BE2C (cell line): Measurements from ENCODE around the gene NFKBIE.

Experiments
- DNase-seq: peaks from one replicate; pipeline ENCODE4 v3.0.0-alpha.2; 2020
- H3K27me3 ChIP-seq: fragments of 250-450 bp; sonication (Bioruptor Pico); 2 replicates; pipeline ENCODE4 v1.5.1; 2020; ENCODE audit warnings: mild to moderate bottlenecking
- H3K36me3 ChIP-seq: fragments of 250-450 bp; sonication (Bioruptor Pico); 2 replicates; pipeline ENCODE4 v1.5.1; 2020; ENCODE audit warnings: mild to moderate bottlenecking
- H3K4me1 ChIP-seq: fragments of 250-450 bp; sonication (Bioruptor Pico); 2 replicates; pipeline ENCODE4 v1.5.1; 2020
- H3K4me3 ChIP-seq: 2 replicates; pipeline ENCODE4 v1.5.1; 2011; ENCODE audit warnings: low read depth, low read length
- H3K9me3 ChIP-seq: fragments of 250-450 bp; sonication (Bioruptor Pico); 2 replicates; pipeline ENCODE4 v1.5.1; 2020
- CTCF ChIP-seq: IDR thresholded peaks from 2 replicates; pipeline ENCODE4 v1.5.1; 2012; ENCODE audit warnings: mild to moderate bottlenecking, low read depth, low read length

NFKBIE gene

GRCh38 chr6:44224029-44224964 is 41.1 kb downstream of the NFKBIE start:
- H3K27me3 ChIP-seq: no peaks in the 10 kb centered on the region
- H3K4me3 ChIP-seq: peak overlapping the region; percentile 69
- TF ChIP-seq CTCF: 0 out of 2 replicates have a peak, but pooled peaks have one; percentile 22
- H3K4me1 ChIP-seq: peaks cover 32% of the 10 kb centered on the region
- DNase-seq: peak; percentile 51
- H3K36me3 ChIP-seq: peaks cover 9% of the 10 kb centered on the region; the same call in 1 of the 2 replicates
- no peaks in the 10 kb centered on the region for H3K9me3 ChIP-seq

GRCh38 chr6:44223319-44224028 is 41.9 kb downstream of the NFKBIE start, which contains the start of gene SLC29A1:
Gene SLC29A1, plus strand, starts transcription at chr6:44223595. Its CDS starts 3,719 bp downstream, at chr6:44227314.
- peak within 1 kb of the TSS; percentile 69 for H3K4me3 ChIP-seq
- H3K4me1 ChIP-seq: peaks cover 33% of the 10 kb centered on the region
- H3K27me3 ChIP-seq: no peaks in the 10 kb centered on the region
- H3K36me3 ChIP-seq: peaks cover 4% of the 10 kb centered on the region; the same call in 1 of the 2 replicates
- no peak for TF ChIP-seq CTCF
- peak; percentile 92 for DNase-seq
- H3K9me3 ChIP-seq: no peaks in the 10 kb centered on the region

GRCh38 chr6:44222486-44223318 is 42.6 kb downstream of the NFKBIE start:
- H3K36me3 ChIP-seq: no peaks in the 10 kb centered on the region; the same call in 1 of the 2 replicates
- peaks cover 33% of the 10 kb centered on the region for H3K4me1 ChIP-seq
- no peak for DNase-seq
- H3K4me3 ChIP-seq: peak overlapping the region; percentile 54
- H3K27me3 ChIP-seq: no peaks in the 10 kb centered on the region
- TF ChIP-seq CTCF: no peak
- no peaks in the 10 kb centered on the region for H3K9me3 ChIP-seq

- Histone ChIP-seq H3K9me3 (no peaks in the 10 kb centered on the region), H3K4me3 (peak overlapping the region; percentile 15), H3K27me3 (no peaks in the 10 kb centered on the region), H3K36me3 (no peaks in the 10 kb centered on the region; the same call in 1 of the 2 replicates), H3K4me1 (peaks cover 37% of the 10 kb centered on the region)
- TF ChIP-seq CTCF: no peak
- no peak for DNase-seq
Observed at GRCh38 chr6:44221961-44222335, 43.4 kb downstream of the NFKBIE start.

- peak; percentile 96 for DNase-seq
Observed at GRCh38 chr6:44221291-44221960, 43.9 kb downstream of the NFKBIE start.

More at GRCh38 chr6:44221291-44221960, 43.9 kb downstream of the NFKBIE start:
- Histone ChIP-seq H3K4me1 (peaks cover 38% of the 10 kb centered on the region), H3K9me3 (no peaks in the 10 kb centered on the region), H3K4me3 (peak overlapping the region; percentile 15), H3K27me3 (no peaks in the 10 kb centered on the region), H3K36me3 (no peaks in the 10 kb centered on the region; the same call in 1 of the 2 replicates)
- TF ChIP-seq CTCF: peak; percentile 82
